ENCODE results near the gene SEZ6L2. TPM values are rescaled to one million over a fixed set of nuclear protein-coding genes. Genes with fewer than 3 reads are reported as not detected.

The SEZ6L2 gene
- total RNA-seq, 2 experiments from 2014 or later = not detected

- POLR2A ChIA-PET = interaction anchor here (0.9 to 7.0 kb wide), 14 partner anchors 12 to 239 kb away, joined by 3 to 105 read pairs (median 6); partner anchors contain the start of genes ALDOA, CDIPT, HIRIP3 and KIF22
- no peak for DNase-seq
- peak overlapping the region; percentile 83 for H3K27ac Mint-ChIP-seq
Observed at GRCh38 chr16:29826342-29826695, 73.0 kb downstream of the SEZ6L2 start.

DNA sequence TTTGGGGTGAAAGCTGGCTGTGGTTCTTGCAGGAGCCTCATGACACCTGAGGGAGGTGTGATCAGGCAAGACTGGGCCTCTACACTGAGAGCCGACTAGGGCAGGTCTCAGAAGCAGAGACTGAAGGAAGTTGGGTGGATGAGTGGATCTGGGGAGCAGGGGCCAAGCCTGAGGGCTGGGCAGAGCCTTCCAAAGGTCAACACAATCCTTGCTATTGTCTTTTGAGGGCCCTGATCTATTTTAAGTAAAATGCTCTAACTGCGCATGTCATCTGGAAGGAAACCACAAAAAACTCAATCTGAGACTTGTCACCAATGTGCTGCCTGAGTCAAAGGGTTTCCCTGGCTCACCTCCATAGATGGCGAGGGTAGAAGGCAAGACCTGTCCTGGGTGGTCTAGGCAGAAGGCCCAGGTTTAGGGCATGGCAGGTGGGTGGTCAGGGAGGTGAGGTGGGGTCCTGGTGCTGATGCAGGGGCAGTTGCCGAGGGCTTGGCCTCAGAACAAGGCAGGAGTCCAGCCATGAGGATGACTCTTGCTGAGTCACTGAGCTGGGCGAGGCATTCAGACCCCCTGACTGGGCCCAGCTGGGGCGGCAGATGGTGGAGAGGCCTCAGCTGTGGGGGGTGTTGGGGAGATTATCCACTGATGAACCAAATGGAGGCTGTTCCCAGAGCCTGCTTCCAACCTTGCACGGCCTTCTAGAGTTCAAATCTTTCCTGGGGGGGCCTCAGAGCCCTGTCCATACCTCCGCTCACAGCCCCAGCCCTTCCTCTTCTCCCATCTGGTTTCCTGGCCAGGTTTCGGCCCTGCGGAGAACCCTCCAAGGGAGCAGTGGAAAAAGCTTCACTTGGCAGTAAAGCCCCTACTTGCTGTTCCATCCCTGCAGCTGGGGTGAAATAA lies 74.0 kb downstream of the SEZ6L2 start:
- peaks cover 100% of the 10 kb centered on the region for H3K4me1 ChIP-seq (ENCODE audit: insufficient read depth, low read length)
- peak overlapping the region; percentile 14 to 40 for H3K27ac ChIP-seq (ENCODE audit: low read depth in 1 of 2, low read length in 2 of 2)
- TF ChIP-seq, protein P1, sequence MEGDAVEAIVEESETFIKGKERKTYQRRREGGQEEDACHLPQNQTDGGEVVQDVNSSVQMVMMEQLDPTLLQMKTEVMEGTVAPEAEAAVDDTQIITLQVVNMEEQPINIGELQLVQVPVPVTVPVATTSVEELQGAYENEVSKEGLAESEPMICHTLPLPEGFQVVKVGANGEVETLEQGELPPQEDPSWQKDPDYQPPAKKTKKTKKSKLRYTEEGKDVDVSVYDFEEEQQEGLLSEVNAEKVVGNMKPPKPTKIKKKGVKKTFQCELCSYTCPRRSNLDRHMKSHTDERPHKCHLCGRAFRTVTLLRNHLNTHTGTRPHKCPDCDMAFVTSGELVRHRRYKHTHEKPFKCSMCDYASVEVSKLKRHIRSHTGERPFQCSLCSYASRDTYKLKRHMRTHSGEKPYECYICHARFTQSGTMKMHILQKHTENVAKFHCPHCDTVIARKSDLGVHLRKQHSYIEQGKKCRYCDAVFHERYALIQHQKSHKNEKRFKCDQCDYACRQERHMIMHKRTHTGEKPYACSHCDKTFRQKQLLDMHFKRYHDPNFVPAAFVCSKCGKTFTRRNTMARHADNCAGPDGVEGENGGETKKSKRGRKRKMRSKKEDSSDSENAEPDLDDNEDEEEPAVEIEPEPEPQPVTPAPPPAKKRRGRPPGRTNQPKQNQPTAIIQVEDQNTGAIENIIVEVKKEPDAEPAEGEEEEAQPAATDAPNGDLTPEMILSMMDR (IDR thresholded peaks at IDR 0.05) = no peak
- Mint-ChIP-seq H3K36me3 (ENCODE audit: low read depth) (peaks cover 29% of the 10 kb centered on the region), H3K9me3 (no peaks in the 10 kb centered on the region), H3K4me1 (ENCODE audit: low read depth) (peaks cover 79% of the 10 kb centered on the region), H3K27ac (peak overlapping the region; percentile 83), H3K4me3 (peak overlapping the region; percentile 84), H3K27me3 (no peaks in the 10 kb centered on the region)
- ChIA-PET CTCF (interaction anchor here (1.3 to 7.3 kb wide), 5 partner anchors 9 to 125 kb away, joined by 3 to 49 read pairs (median 19); partner anchors contain the start of genes KIF22 and PAGR1), POLR2A (interaction anchor here (0.9 to 7.0 kb wide), 10 partner anchors 11 to 148 kb away, joined by 3 to 105 read pairs (median 8); partner anchors contain the start of genes KIF22, MAZ, PAGR1 and PRRT2)
- peak overlapping the region; percentile 13 for H3K4me3 ChIP-seq (ENCODE audit: low read length)
- H3K9me3 ChIP-seq (ENCODE audit: control insufficient read depth in 1 of 2, insufficient read depth in 1 of 2, low read length in 2 of 2) = no peaks in the 10 kb centered on the region
- peak; percentile 22 for ATAC-seq (ENCODE audit: poor library complexity)
- no peaks in the 10 kb centered on the region for H3K27me3 ChIP-seq (ENCODE audit: control insufficient read depth in 1 of 2, insufficient read depth in 2 of 2, low read length in 2 of 2)
- intact Hi-C loops (cut with DNase I, micrococcal nuclease) = loop anchor here in 1 of 2 experiments (2.0 to 5.0 kb wide), 2 partner anchors 19 to 37 kb away; partner anchors contain the start of genes CDIPT and MAZ
- peak in 6 of 14 experiments; percentile 18 to 64 (median 48) for DNase-seq
- H3K36me3 ChIP-seq (ENCODE audit: insufficient read depth, low read length) = peaks cover 19% of the 10 kb centered on the region

More at GRCh38 chr16:29826342-29826695, 73.0 kb downstream of the SEZ6L2 start:
- H3K4me1 ChIP-seq (ENCODE audit: insufficient read depth, low read length) = peaks cover 94% of the 10 kb centered on the region
- H3K27ac ChIP-seq (ENCODE audit: low read depth in 1 of 2, low read length in 2 of 2) = peak overlapping the region in 1 of 2 donors; percentile 14
- no peaks in the 10 kb centered on the region for H3K27me3 Mint-ChIP-seq
- intact Hi-C loops (cut with DNase I, micrococcal nuclease) = loop anchor here in 1 of 2 experiments (2.0 to 5.0 kb wide), 2 partner anchors 20 to 36 kb away; partner anchors contain the start of genes CDIPT and MAZ
- H3K4me3 Mint-ChIP-seq = peak overlapping the region; percentile 85
- H3K36me3 Mint-ChIP-seq (ENCODE audit: low read depth) = peaks cover 32% of the 10 kb centered on the region
- TF ChIP-seq, protein P1 (IDR thresholded peaks at IDR 0.05) = no peak
- H3K27me3 ChIP-seq (ENCODE audit: control insufficient read depth in 1 of 2, insufficient read depth in 2 of 2, low read length in 2 of 2) = no peaks in the 10 kb centered on the region
- CTCF ChIA-PET = interaction anchor here (0.6 to 7.3 kb wide), 7 partner anchors 10 to 126 kb away, joined by 3 to 49 read pairs (median 5); partner anchors contain the start of gene PAGR1
- no peaks in the 10 kb centered on the region for H3K9me3 ChIP-seq (ENCODE audit: control insufficient read depth in 1 of 2, insufficient read depth in 1 of 2, low read length in 2 of 2)
- no peaks in the 10 kb centered on the region for H3K9me3 Mint-ChIP-seq
- H3K36me3 ChIP-seq (ENCODE audit: insufficient read depth, low read length) = peaks cover 28% of the 10 kb centered on the region
- ATAC-seq (ENCODE audit: poor library complexity) = no peak
- peaks cover 75% of the 10 kb centered on the region for H3K4me1 Mint-ChIP-seq (ENCODE audit: low read depth)
- no peak overlapping the region for H3K4me3 ChIP-seq (ENCODE audit: low read length)

DNA sequence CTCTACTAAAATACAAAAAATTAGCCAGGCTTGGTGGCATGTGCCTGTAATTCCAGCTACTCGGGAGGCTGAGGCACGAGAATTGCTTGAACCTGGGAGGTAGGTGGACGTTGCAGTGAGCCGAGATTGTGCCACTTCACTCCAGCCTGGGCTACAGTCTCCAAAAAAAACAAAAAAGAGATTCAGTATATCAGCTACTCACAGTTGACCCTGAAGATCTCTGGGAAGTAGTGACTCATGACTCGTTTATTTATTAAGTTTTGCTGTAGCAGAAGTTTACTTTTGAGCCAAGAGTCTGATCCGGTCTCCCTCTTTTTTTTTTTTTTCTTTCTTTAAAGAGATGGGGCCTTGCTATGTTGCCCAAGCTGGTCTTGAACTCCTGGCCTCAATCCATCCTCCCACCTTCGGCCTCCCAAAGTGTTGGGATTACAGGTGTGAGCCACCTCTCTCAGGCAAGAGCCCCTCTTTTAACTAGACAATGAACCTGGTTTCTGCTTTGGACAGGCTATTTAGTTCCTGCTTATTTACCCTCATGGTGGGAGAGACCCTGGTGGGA lies 74.7 kb downstream of the SEZ6L2 start:
- no peaks in the 10 kb centered on the region for H3K9me3 ChIP-seq (ENCODE audit: control insufficient read depth in 1 of 2, insufficient read depth in 1 of 2, low read length in 2 of 2)
- POLR2A ChIA-PET = interaction anchor here (0.6 to 7.0 kb wide), 6 partner anchors 10 to 519 kb away, joined by 3 to 105 read pairs (median 4); partner anchors contain the start of genes ASPHD1, KIF22, PAGR1 and PRRT2
- H3K9me3 Mint-ChIP-seq = no peaks in the 10 kb centered on the region
- H3K27me3 ChIP-seq (ENCODE audit: control insufficient read depth in 1 of 2, insufficient read depth in 2 of 2, low read length in 2 of 2) = no peaks in the 10 kb centered on the region
- H3K27ac Mint-ChIP-seq = peak overlapping the region; percentile 83
- TF ChIP-seq, protein P1 (IDR thresholded peaks at IDR 0.05) = no peak
- H3K4me1 ChIP-seq (ENCODE audit: insufficient read depth, low read length) = peaks cover 100% of the 10 kb centered on the region
- H3K36me3 Mint-ChIP-seq (ENCODE audit: low read depth) = peaks cover 29% of the 10 kb centered on the region
- peak overlapping the region in 1 of 2 donors; percentile 40 for H3K27ac ChIP-seq (ENCODE audit: low read depth in 1 of 2, low read length in 2 of 2)
- peaks cover 15% of the 10 kb centered on the region for H3K36me3 ChIP-seq (ENCODE audit: insufficient read depth, low read length)
- H3K27me3 Mint-ChIP-seq = no peaks in the 10 kb centered on the region
- peak overlapping the region; percentile 84 for H3K4me3 Mint-ChIP-seq
- H3K4me1 Mint-ChIP-seq (ENCODE audit: low read depth) = peaks cover 80% of the 10 kb centered on the region
- intact Hi-C loops (cut with DNase I, micrococcal nuclease) = loop anchor here in 1 of 2 experiments (5.0 kb wide), 1 partner anchor 38 kb away; the partner anchor contains the start of gene CDIPT
- no peak for ATAC-seq (ENCODE audit: poor library complexity)
- DNase-seq = no peak
- no peak overlapping the region for H3K4me3 ChIP-seq (ENCODE audit: low read length)
- CTCF ChIA-PET = interaction anchor here (0.7 to 7.3 kb wide), 5 partner anchors 8 to 124 kb away, joined by 3 to 49 read pairs (median 19); partner anchors contain the start of genes KIF22 and PAGR1
